PFSK-1 (cell line): ENCODE data around the gene FOXC1.

Source experiments
- POLR2AphosphoS5 ChIP-seq: IDR thresholded peaks from 2 replicates; pipeline ENCODE4 v1.6.1; 2012; ENCODE audit warnings: low read depth, mild to moderate bottlenecking, control low read depth, low read length, moderate library complexity
- SIN3A ChIP-seq: IDR thresholded peaks from 2 replicates; pipeline ENCODE4 v1.6.1; 2012; ENCODE audit warnings: mild to moderate bottlenecking, low read length, moderate library complexity, borderline replicate concordance; ENCODE audit not compliant: insufficient read depth
- TAF1 ChIP-seq: IDR thresholded peaks from 2 replicates; pipeline ENCODE4 v1.6.1; 2012; ENCODE audit warnings: low read length, control low read depth, borderline replicate concordance; ENCODE audit not compliant: insufficient read depth
- TF ChIP-seq, protein P1 (sequence below), 2 experiments: IDR thresholded peaks; 2 replicates each; pipeline versions ENCODE4 v1.6.1 to v1.8.0; 2011 to 2012; ENCODE audit warnings: low read depth in 2 of 2, low read length in 2 of 2, control low read depth in 1 of 2, inconsistent platforms in 1 of 2, mild to moderate bottlenecking in 1 of 2, moderate library complexity in 1 of 2; ENCODE audit not compliant: insufficient read depth in 1 of 2

DNA sequence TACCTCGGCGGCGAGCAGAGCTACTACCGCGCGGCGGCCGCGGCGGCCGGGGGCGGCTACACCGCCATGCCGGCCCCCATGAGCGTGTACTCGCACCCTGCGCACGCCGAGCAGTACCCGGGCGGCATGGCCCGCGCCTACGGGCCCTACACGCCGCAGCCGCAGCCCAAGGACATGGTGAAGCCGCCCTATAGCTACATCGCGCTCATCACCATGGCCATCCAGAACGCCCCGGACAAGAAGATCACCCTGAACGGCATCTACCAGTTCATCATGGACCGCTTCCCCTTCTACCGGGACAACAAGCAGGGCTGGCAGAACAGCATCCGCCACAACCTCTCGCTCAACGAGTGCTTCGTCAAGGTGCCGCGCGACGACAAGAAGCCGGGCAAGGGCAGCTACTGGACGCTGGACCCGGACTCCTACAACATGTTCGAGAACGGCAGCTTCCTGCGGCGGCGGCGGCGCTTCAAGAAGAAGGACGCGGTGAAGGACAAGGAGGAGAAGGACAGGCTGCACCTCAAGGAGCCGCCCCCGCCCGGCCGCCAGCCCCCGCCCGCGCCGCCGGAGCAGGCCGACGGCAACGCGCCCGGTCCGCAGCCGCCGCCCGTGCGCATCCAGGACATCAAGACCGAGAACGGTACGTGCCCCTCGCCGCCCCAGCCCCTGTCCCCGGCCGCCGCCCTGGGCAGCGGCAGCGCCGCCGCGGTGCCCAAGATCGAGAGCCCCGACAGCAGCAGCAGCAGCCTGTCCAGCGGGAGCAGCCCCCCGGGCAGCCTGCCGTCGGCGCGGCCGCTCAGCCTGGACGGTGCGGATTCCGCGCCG lies 994 bp downstream of the FOXC1 start:
- TF ChIP-seq, protein P1, sequence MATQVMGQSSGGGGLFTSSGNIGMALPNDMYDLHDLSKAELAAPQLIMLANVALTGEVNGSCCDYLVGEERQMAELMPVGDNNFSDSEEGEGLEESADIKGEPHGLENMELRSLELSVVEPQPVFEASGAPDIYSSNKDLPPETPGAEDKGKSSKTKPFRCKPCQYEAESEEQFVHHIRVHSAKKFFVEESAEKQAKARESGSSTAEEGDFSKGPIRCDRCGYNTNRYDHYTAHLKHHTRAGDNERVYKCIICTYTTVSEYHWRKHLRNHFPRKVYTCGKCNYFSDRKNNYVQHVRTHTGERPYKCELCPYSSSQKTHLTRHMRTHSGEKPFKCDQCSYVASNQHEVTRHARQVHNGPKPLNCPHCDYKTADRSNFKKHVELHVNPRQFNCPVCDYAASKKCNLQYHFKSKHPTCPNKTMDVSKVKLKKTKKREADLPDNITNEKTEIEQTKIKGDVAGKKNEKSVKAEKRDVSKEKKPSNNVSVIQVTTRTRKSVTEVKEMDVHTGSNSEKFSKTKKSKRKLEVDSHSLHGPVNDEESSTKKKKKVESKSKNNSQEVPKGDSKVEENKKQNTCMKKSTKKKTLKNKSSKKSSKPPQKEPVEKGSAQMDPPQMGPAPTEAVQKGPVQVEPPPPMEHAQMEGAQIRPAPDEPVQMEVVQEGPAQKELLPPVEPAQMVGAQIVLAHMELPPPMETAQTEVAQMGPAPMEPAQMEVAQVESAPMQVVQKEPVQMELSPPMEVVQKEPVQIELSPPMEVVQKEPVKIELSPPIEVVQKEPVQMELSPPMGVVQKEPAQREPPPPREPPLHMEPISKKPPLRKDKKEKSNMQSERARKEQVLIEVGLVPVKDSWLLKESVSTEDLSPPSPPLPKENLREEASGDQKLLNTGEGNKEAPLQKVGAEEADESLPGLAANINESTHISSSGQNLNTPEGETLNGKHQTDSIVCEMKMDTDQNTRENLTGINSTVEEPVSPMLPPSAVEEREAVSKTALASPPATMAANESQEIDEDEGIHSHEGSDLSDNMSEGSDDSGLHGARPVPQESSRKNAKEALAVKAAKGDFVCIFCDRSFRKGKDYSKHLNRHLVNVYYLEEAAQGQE (IDR thresholded peaks at IDR 0.05; ENCODE audit: insufficient read depth in 1 of 2, low read depth in 2 of 2, low read length in 2 of 2), result no peak
- TF ChIP-seq SIN3A, result no peak
- no peak for TF ChIP-seq POLR2AphosphoS5
- TF ChIP-seq TAF1, result no peak
